HG02938 (cell line): Measurements from ENCODE around the gene TMEM271.

Experiments used
- ATAC-seq: cut with Tn5 transposase; IDR thresholded peaks from one replicate; pipeline ENCODE4 v1.9.1; 2021; ENCODE audit warnings: mild to moderate bottlenecking, moderate library complexity; ENCODE audit not compliant: unreplicated experiment

The TMEM271 gene

GRCh38 chr4:535181-535923, 40.7 kb downstream of the TMEM271 start:
- ATAC-seq: no peak

GRCh38 chr4:534576-535151, 41.4 kb downstream of the TMEM271 start:
- no peak for ATAC-seq

DNA sequence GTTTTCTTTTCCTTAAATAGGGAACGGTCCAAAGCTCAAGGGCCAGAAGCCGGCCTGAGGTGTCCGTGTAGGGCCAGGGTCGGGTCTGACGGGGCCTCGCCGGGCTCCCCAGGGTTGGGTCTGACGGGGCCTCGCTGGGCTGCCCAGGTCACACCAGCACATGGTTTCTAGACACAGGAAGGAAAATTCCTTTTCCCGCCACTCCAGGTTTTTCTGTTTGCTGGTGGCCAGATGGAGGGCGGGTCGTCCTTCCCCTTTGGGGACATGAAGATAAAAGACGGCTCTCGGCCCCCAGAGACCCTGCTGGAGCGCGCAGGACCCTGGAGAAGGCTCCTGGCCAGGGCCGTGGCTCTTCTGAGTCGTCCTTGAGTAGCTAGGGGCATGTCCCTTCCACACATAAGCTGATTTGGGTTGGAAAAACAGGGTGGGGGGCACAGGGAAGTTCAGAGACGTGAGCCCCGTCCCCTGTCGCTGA, 42.0 kb downstream of the TMEM271 start:
- no peak for ATAC-seq

DNA sequence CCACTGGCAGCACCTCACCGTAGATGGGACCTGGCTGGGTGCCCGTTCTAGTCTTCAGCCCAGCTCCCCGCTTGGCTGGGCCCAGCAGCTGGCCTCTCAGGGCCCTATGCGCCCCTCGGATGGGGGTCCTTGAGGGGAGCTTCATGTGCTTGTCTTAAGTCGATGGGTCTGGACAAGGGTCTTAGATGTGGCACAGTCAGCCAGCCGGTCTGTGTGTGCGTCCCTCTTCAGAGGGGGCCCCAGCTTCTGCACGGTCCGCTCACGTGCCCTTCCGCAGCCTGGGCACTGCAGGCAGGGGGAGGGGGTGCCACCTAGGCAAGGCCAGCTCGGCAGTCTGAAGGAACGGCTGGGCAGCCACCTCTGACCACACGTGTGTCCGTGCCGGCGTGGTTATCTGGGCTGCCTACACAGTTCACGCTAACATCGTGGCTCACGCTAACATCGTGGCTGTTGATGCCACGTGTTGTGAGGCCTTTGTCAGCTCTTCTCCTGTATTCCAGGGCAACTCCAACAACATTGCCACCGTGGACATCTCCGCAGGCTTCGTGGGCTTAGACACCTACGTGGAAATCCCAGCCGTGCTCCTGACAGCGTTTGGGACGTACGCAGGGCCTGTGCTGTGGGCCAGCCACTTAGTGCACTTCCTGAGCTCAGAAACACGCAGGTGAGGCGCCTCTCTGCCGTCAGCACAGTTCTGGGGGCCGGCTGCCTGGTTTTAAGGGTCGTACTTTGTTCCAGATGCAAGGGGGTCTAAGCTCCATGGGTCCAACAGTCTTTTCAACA, 42.6 kb downstream of the TMEM271 start:
- ATAC-seq: no peak

DNA sequence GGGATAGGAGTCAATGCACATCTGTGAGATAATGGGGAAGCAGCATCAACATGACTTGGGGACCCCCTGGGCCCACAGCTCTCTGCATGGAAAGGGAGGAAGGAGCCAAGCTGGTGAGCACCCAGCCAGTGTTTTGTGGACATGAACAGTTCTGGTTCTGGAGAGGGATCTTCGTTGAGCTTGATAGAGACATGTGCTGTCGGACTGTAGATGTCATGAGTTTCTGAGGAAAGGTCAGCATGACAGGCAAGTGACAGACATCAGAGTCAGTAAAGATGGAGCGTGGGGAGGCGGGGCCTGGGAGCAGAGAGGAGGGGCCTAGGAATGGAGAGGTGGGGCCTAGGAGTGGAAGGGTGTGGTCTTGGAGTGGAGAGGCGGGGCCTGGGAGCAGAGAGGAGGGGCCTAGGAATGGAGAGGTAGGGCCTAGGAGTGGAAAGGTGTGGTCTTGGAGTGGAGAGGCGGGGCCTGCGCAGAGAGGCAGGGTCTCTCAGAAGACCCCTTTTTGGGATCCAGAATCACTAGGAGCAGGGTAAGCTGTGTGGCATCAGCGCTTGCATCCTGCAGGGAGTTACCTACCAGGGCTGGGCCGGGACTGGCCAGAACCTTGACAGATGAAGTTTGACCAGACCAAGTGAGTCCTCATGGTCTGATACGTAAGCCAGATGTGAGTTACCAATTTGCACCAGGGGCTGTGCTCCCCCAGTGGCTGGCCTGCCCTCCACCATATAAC, 43.3 kb downstream of the TMEM271 start:
- ATAC-seq: no peak

GRCh38 chr4:531721-532565, 44.2 kb downstream of the TMEM271 start:
- no peak for ATAC-seq

DNA sequence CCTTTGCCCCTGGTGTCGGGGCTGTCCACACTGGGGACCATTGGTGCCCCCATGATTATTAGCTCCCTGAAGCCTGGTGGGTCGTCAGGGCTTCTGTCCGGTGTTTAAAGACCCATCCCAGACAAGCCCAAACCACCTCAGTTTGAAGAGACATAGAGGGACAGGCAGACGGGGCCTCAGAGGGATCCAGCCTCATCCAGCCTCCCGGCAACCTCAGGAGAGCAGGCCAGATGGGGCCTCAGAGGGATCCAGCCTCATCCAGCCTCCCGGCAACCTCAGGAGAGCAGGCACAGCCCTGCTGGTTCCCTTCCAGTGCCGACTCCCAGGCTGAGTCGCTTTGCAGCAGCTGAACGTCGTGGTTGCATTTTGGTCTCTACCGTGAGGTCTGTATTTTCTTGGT, 45.0 kb downstream of the TMEM271 start:
- no peak for ATAC-seq

GRCh38 chr4:530017-530781, 45.9 kb downstream of the TMEM271 start:
- no peak for ATAC-seq

DNA sequence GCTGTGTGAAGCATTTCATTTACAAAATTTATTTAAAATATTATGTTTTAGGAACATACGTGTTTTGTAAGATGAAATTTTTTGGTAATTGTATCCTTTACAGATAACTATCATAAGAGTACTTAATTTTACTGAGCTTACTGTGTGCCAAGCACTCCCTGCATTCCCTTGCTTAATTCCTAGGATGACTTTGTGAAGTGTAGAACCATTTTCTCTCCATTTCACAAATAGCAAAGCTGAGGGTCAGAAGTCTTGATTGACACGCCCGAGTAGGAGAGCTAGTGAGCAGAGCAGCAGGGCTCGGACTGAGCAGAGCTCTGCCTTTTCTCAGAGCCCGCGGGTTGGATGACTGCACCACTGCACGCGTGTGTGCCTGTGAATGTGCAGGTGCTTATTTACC, 46.5 kb downstream of the TMEM271 start:
- no peak for ATAC-seq

DNA sequence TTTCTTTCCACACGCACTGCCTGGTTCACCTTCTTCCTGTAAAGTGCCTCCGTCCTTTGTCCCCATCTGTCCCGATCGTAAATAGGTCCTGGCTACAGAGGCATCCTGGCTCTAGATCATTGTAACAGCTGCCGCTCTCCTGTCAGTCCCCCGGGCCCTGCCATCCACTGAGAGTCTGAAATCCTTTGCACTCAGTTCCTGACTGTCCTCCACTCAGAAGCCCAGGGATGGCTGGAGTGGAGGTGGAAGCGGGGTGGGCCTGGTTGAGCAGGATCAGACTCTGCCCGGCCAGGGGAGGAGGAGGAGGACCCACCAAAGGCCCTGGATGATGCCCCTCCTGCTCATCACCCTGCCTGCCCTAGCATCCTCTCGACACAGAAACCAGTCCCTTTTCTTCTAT, 47.3 kb downstream of the TMEM271 start:
- no peak for ATAC-seq

- ATAC-seq: no peak
Observed at GRCh38 chr4:528296-528695, 47.8 kb downstream of the TMEM271 start.

GRCh38 chr4:526971-527460, 49.1 kb downstream of the TMEM271 start:
- ATAC-seq: no peak

DNA sequence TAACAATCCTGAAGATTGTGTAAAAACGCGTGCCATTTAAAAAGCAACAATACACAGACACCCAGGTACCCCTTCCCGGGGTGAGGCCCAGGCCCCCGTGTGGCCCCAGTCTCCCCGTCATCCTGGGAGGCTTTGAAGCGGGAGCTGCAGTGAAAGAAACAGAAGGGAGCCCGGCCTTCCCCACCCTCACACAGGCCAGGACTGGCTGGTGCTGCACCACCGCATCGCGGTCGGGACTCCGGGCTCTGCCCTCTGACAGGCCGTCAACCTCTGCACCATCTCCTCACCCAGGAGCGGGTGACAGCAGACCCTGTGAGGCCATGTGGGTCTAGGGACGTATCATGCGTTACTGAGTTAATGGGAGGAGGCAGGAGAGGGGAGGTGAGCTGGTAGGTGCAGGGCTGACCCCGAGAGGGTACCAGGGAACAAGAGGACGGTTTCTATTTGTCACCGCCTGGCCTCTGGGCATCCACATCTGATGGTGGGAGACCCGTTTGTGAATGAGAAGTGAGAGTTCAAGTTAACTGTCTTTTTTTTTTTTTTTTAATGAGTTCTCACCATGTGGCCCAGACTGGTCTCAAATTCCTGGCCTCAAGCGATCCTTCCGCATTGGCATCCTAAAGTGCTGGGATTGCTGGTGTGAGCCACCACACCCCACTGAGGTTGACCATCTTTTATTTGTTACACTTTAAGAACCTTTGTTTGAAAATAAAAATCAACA, 49.7 kb downstream of the TMEM271 start:
- ATAC-seq: no peak

- ATAC-seq: no peak
Observed at GRCh38 chr4:525660-526059, 50.4 kb downstream of the TMEM271 start.

GRCh38 chr4:524196-524595, 51.9 kb downstream of the TMEM271 start:
- no peak for ATAC-seq
